ENCODE measurements around the gene SLC34A1. TPM values are rescaled to one million over a fixed set of nuclear protein-coding genes. Genes with fewer than 3 reads are reported as not detected.

Gene SLC34A1
- total RNA-seq, 6 experiments from 2014 or later = 0.12 to 5.3 (median 1.6) TPM; not detected in 1

DNA sequence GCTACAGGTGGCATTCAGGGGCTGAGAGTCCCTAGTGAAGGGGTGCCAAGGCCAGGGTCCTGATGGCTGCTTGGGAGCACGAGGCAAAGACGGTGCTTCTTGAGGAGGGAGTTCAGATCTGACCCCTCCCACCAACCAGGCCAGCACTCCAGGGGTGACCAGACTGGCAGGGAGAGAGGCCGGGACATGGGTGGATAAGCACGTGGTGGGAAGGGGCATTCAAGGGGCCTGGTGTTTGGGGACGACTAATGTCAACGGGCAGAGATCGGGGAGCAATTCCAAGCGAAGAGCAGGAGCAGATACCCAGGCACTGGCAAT is 22.0 kb upstream of the SLC34A1 start:
- no peaks in the 10 kb centered on the region for H3K9me3 ChIP-seq
- H3K27me3 ChIP-seq = no peaks in the 10 kb centered on the region
- TF ChIP-seq CTCF (IDR thresholded peaks at IDR 0.05) (no peak), POLR2A (IDR thresholded peaks at IDR 0.05) (no peak)
- intact Hi-C loops (cut with DNase I) = no loop called here
- ATAC-seq (no peak), DNase-seq (peak in 1 of 3 donors; percentile 55)
- H3K27ac ChIP-seq = peak overlapping the region in 2 of 3 donors; percentile 12 to 94
- H3K4me3 ChIP-seq = peak overlapping the region in 1 of 3 donors; percentile 68
- peaks cover 0 to 64% (median 30%) of the 10 kb centered on the region in 4 donors for H3K4me1 ChIP-seq
- 66% methylated on average over 7 of the region's 8 CpGs for WGBS (ENCODE audit: insufficient coverage, low coverage, low lambda C conversion rate, missing lambda C conversion rate)
- no peaks in the 10 kb centered on the region for H3K36me3 ChIP-seq

- peak; percentile 72 to 90 (median 86) for DNase-seq
- TF ChIP-seq POLR2A (IDR thresholded peaks at IDR 0.05) = no peak
- TF ChIP-seq CTCF (IDR thresholded peaks at IDR 0.05) = no peak
- WGBS (ENCODE audit: insufficient coverage, low coverage, low lambda C conversion rate, missing lambda C conversion rate) = 6% methylated on average over 33 of the region's 59 CpGs
- no peaks in the 10 kb centered on the region for H3K27me3 ChIP-seq
- no peaks in the 10 kb centered on the region for H3K9me3 ChIP-seq
- no peaks in the 10 kb centered on the region for H3K36me3 ChIP-seq
- peak overlapping the region; percentile 56 to 94 (median 70) for H3K27ac ChIP-seq
- H3K4me3 ChIP-seq = peak overlapping the region; percentile 44 to 68 (median 58)
- ATAC-seq = peak; percentile 54 to 67 (median 62)
- H3K4me1 ChIP-seq = peaks cover 0 to 63% (median 33%) of the 10 kb centered on the region in 4 donors
- intact Hi-C loops (cut with DNase I) = no loop called here
These were observed 21.4 kb upstream of the SLC34A1 start for GRCh38 chr5:177362610-177363507.

GRCh38 chr5:177363565-177363964 is 20.7 kb upstream of the SLC34A1 start:
- Histone ChIP-seq H3K27ac (peak overlapping the region in 1 of 3 donors; percentile 94), H3K9me3 (no peaks in the 10 kb centered on the region), H3K36me3 (no peaks in the 10 kb centered on the region), H3K4me3 (peak overlapping the region; percentile 44 to 68 (median 58)), H3K27me3 (no peaks in the 10 kb centered on the region), H3K4me1 (peaks cover 0 to 63% (median 33%) of the 10 kb centered on the region in 4 donors)
- TF ChIP-seq CTCF (IDR thresholded peaks at IDR 0.05) (no peak), POLR2A (IDR thresholded peaks at IDR 0.05) (no peak)
- peak in 1 of 3 donors; percentile 11 for DNase-seq
- no peak for ATAC-seq
- 32% methylated on average over 10 of the region's 10 CpGs for WGBS (ENCODE audit: insufficient coverage, low coverage, low lambda C conversion rate, missing lambda C conversion rate)
- intact Hi-C loops (cut with DNase I) = no loop called here

DNA sequence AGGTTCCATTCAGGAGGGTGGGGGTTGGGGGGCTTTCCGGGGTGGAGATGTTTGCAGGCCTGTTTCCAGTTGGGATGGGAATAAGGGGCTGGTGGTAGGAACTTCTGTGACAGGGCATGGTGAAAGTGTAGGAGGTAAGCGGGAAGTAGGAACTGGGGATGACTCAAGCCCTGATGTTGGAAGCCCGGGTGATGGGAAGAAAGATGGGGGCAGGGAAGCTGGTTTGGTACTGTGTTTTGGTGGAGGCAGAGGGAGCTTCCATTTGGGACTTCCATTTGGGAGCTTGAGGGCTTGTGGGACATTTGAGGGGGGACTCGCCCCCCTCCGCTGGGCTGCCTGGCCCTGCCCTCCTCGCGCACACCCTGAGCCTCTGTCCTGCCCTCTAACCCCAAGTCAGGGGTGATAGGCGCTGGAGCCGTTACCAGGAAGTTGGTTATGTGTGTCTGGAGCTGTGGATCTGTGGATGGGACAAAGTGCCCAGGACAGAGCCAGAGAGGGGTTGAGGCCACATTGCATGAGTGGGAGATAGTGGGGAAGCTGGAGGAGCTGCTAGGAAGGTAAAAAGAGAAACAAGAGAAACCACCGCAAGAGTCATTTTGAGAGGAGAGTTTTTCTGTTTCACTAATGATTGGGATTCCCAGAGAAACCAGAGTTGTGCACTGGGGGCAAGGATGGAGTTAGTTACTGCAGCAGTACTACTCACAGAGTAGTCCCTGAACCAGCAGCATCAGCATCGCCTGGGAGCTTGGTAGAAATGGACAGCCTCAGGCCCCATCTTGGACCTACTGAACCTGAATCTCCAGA is 19.9 kb upstream of the SLC34A1 start:
- WGBS (ENCODE audit: insufficient coverage, low coverage, low lambda C conversion rate, missing lambda C conversion rate) = 51% methylated on average over 6 of the region's 11 CpGs
- H3K27me3 ChIP-seq = no peaks in the 10 kb centered on the region
- TF ChIP-seq POLR2A (IDR thresholded peaks at IDR 0.05) = no peak
- TF ChIP-seq CTCF (IDR thresholded peaks at IDR 0.05) = no peak
- intact Hi-C loops (cut with DNase I) = no loop called here
- no peaks in the 10 kb centered on the region for H3K9me3 ChIP-seq
- no peaks in the 10 kb centered on the region for H3K36me3 ChIP-seq
- peak in 1 of 3 donors; percentile 37 for DNase-seq
- peaks cover 0 to 63% (median 33%) of the 10 kb centered on the region in 4 donors for H3K4me1 ChIP-seq
- no peak overlapping the region for H3K27ac ChIP-seq
- H3K4me3 ChIP-seq = no peak overlapping the region
- ATAC-seq = no peak
